Measurements from ENCODE around the gene BRI3. TPM values are rescaled to one million over a fixed set of nuclear protein-coding genes. Genes with fewer than 3 reads are reported as not detected.

BRI3 gene
- total RNA-seq, 4 donors from 2014 or later: 23.5 to 51.9 (median 38.0) TPM

DNA sequence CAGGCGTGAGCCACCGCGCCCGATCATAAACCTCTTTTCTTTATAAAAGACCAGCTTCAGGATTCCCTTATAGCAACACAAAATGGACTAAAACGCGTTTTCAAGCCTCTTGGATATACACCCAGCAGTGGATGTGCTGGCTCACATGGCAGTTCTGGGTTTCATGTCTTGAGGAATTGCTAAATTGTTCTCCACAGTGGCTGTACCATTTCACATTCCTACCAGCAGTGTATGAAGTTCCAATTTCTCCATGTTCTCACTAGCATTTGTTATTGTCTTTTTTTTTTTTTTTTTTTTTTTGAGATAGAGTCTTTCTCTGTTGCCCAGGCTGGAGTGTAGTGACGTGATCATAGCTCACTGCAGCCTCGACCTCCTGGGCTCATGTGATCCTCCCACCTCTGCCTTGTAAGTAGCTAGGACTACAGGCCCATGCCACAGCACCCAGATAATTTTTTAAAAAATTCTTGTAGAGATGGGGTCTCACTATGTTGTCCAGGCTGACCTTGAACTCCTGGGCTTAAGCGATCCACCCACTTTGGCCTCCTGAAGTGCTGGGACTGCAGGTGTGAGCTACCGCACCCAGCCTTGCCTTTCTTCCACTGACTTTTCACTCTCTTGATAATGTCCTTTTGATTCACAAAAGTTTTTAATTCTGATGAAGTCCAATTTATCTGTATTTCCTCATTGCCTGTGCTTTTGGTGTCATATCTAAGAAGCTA lies 46.9 kb upstream of the BRI3 start:
- no peaks in the 10 kb centered on the region for H3K4me1 ChIP-seq
- H3K4me3 ChIP-seq (replicated peaks in 1 of 3): no peak overlapping the region
- no peak overlapping the region for H3K27ac ChIP-seq
- WGBS, 2 donors: 97% methylated on average over 10 of the region's 10 CpGs
- no peak for DNase-seq
- no peaks in the 10 kb centered on the region for H3K9me3 ChIP-seq
- intact Hi-C loops (cut with DNase I): no loop called here
- no peaks in the 10 kb centered on the region for H3K27me3 ChIP-seq
- TF ChIP-seq, protein P1, sequence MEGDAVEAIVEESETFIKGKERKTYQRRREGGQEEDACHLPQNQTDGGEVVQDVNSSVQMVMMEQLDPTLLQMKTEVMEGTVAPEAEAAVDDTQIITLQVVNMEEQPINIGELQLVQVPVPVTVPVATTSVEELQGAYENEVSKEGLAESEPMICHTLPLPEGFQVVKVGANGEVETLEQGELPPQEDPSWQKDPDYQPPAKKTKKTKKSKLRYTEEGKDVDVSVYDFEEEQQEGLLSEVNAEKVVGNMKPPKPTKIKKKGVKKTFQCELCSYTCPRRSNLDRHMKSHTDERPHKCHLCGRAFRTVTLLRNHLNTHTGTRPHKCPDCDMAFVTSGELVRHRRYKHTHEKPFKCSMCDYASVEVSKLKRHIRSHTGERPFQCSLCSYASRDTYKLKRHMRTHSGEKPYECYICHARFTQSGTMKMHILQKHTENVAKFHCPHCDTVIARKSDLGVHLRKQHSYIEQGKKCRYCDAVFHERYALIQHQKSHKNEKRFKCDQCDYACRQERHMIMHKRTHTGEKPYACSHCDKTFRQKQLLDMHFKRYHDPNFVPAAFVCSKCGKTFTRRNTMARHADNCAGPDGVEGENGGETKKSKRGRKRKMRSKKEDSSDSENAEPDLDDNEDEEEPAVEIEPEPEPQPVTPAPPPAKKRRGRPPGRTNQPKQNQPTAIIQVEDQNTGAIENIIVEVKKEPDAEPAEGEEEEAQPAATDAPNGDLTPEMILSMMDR (IDR thresholded peaks at IDR 0.05): no peak
- no peak for TF ChIP-seq POLR2A (IDR thresholded peaks at IDR 0.05)
- H3K36me3 ChIP-seq: peaks cover 6 to 9% of the 10 kb centered on the region in 2 donors

DNA sequence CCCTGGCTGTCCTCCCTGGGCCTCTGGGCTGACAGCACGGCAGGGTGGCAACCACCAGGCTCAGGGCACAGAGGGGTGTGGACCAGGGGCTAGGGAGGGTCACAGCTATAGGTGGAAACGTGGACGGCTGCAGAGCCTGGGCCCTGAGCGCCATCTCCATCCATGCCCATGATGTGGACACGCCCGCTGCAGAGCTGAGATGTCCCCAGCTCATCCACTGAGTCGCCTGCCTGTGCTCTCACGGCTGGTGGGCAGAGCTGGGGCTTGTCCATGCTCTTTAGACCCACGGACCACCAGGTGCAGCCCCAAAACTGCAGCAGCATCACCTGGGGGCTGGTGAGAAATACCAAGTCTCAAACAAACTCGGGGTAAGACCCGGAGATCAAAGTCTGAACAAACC lies 45.6 kb upstream of the BRI3 start:
- no peaks in the 10 kb centered on the region for H3K9me3 ChIP-seq
- no peak overlapping the region for H3K27ac ChIP-seq
- DNase-seq: no peak
- intact Hi-C loops (cut with DNase I): no loop called here
- no peaks in the 10 kb centered on the region for H3K4me1 ChIP-seq
- TF ChIP-seq POLR2A (IDR thresholded peaks at IDR 0.05): no peak
- TF ChIP-seq, protein P1 (IDR thresholded peaks at IDR 0.05): no peak
- H3K4me3 ChIP-seq (replicated peaks in 1 of 3): no peak overlapping the region
- 89 to 95% methylated on average over 8 to 11 of the region's 11 CpGs for WGBS, 2 donors
- peaks cover 6% of the 10 kb centered on the region in 2 donors for H3K36me3 ChIP-seq
- H3K27me3 ChIP-seq: no peaks in the 10 kb centered on the region

DNA sequence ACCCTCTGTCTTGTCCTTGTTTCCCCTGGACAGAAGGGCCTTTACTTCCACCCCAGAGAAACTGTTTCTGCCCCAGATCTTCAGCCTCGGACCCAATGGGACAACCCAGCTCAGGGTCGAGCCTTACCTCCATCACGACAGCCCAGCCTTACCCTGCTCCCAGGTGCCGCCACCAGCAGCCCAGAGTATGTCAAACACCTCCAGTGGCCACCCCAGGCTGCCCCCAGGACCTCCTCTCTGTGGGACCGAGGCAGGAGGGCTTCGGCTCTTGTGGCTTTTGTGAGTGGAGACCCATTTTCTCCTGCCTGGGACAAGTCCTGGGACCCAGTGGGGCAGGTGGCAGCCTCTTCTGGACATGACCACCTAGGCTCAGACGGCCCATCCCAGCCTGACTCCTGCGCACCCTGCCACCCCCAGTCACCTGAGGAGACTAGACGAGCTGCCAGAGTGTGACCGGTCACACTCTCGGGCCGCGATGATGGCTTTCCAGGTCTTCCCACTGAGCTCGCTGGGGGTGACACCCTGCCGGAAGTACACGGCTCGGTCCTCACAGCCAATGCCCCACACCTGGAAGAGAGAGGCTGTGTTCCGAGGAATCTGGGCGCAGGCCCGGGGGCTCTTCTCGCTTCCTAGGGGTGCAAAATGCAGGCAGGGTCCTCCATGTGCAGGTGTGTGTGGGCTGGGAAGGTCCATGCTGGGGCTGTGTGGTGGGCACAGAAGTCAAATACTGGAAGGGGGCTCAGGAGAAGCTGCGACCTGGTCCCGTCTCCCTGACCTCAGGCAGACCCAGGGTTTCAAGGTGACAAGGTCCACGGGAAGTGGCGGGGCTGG lies 44.9 kb upstream of the BRI3 start:
- TF ChIP-seq, protein P1 (IDR thresholded peaks at IDR 0.05): no peak
- TF ChIP-seq POLR2A (IDR thresholded peaks at IDR 0.05): no peak
- intact Hi-C loops (cut with DNase I): no loop called here
- H3K36me3 ChIP-seq: peaks cover 4 to 6% of the 10 kb centered on the region in 2 donors
- no peaks in the 10 kb centered on the region for H3K4me1 ChIP-seq
- no peak overlapping the region for H3K27ac ChIP-seq
- 90 to 95% methylated on average over 18 to 19 of the region's 25 CpGs for WGBS, 2 donors
- H3K9me3 ChIP-seq: no peaks in the 10 kb centered on the region
- H3K27me3 ChIP-seq: no peaks in the 10 kb centered on the region
- no peak for DNase-seq
- no peak overlapping the region for H3K4me3 ChIP-seq (replicated peaks in 1 of 3)

DNA sequence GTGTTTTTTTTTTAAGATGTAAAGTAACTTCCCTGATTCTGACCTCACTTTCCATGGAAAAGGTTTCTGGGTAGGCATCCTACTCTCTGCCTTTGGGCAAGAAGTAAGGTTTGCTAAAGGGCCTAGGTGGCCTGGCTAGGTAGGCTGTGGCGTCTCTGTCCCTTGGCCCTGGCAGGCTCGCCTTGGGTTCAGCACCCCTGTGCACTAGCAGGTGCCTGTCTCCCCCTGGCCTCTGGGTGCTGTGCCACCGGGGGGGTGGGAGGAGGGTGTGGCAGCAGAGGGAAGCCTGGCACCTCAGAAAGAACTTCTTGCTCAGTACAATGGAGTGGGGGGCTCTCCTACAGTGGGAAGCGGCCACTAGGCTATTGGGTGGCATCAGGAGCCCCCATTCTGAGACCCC lies 43.4 kb upstream of the BRI3 start:
- no peaks in the 10 kb centered on the region for H3K4me1 ChIP-seq
- peaks cover 4 to 6% of the 10 kb centered on the region in 2 donors for H3K36me3 ChIP-seq
- TF ChIP-seq POLR2A (IDR thresholded peaks at IDR 0.05): no peak
- TF ChIP-seq, protein P1 (IDR thresholded peaks at IDR 0.05): no peak
- no peak for DNase-seq
- WGBS, 2 donors: 97 to 100% methylated on average over 4 of the region's 4 CpGs
- no peaks in the 10 kb centered on the region for H3K27me3 ChIP-seq
- no peak overlapping the region for H3K27ac ChIP-seq
- H3K9me3 ChIP-seq: no peaks in the 10 kb centered on the region
- intact Hi-C loops (cut with DNase I): no loop called here
- H3K4me3 ChIP-seq (replicated peaks in 1 of 3): no peak overlapping the region

DNA sequence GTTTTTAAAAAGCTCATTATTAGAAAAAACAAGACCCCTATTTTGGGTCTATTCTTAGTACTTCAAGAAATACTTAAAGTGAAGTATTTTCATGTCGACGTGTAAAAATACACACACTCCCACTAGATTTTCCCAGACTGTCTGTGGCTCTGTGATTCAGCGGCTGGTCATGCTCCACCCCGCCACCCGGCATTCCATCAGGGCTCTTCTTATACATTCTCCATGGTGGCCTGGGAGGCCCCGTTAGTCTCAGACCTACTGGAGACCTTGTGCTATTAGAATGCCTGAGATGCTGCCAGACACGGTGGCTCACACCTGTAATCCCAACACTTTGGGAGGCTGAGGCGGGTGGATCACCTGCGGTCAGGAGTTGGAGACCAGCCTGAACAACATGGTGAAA lies 42.5 kb upstream of the BRI3 start:
- TF ChIP-seq POLR2A (IDR thresholded peaks at IDR 0.05): no peak
- TF ChIP-seq, protein P1 (IDR thresholded peaks at IDR 0.05): no peak
- Histone ChIP-seq H3K9me3 (no peaks in the 10 kb centered on the region), H3K4me3 (replicated peaks in 1 of 3) (no peak overlapping the region), H3K27ac (no peak overlapping the region), H3K4me1 (no peaks in the 10 kb centered on the region), H3K27me3 (no peaks in the 10 kb centered on the region), H3K36me3 (peaks cover 0 to 6% of the 10 kb centered on the region in 2 donors)
- WGBS, 2 donors: 85 to 86% methylated on average over 9 of the region's 9 CpGs
- intact Hi-C loops (cut with DNase I): no loop called here
- no peak for DNase-seq
